GM19025 (cell line): ENCODE results near the gene DAPK2.

Source experiments
- ATAC-seq: cut with Tn5 transposase; IDR thresholded peaks from one replicate; pipeline ENCODE4 v1.9.1; 2021; ENCODE audit warnings: mild to moderate bottlenecking, low read depth, moderate library complexity; ENCODE audit not compliant: unreplicated experiment

DAPK2 gene

DNA sequence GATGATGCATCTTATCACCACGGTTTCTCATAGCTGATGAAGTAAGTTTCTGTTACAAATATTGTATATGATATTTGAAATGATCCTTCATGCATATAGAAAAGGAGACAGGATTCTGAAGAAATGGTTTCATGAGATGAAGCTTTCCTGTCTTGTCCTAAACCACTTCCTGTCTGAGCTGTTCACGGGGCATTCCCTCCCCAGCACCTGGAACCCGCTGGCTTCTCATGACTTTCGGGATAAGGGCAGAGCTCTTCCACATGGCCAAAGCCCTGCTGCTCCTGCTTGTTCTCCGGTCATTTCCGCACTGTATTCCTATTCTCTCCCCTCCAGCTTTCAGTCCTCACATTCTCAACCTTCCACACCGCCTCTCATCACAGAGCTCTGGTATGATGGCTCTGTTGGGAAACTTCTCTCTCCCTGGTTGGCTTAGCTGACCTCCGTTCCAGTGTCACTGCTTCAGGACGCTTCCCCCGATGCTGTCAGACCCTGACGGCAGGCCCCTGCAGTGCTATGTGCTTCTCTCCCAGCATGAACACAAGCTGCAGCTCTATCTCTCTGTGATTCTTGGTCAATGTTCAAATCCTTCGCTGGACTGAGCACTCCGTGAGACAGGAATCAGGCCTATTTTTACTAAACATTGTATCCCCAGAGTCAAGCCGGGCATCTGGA, 125.6 kb downstream of the DAPK2 start:
- ATAC-seq: no peak

- ATAC-seq: no peak
These were observed 127.4 kb downstream of the DAPK2 start for GRCh38 chr15:63918901-63919348.

DNA sequence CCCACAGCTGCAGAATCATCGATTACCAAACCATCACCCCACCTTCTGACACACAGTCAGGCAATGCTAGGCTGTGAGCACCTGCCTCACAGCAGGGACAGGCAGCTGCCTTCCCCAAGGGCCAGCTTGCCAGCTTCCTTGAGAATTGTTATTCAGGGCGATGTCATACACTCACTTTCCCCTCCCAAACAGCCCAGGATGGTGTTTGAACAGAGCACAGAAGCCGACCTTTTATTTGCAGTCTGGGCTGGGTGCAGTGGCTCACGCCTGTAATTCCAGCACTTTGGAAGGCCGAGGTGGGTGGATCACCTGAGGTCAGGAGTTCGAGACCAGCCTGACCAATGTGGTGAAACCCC, 128.0 kb downstream of the DAPK2 start:
- no peak for ATAC-seq

- ATAC-seq: no peak
These were observed 128.5 kb downstream of the DAPK2 start for GRCh38 chr15:63917588-63918316.

DNA sequence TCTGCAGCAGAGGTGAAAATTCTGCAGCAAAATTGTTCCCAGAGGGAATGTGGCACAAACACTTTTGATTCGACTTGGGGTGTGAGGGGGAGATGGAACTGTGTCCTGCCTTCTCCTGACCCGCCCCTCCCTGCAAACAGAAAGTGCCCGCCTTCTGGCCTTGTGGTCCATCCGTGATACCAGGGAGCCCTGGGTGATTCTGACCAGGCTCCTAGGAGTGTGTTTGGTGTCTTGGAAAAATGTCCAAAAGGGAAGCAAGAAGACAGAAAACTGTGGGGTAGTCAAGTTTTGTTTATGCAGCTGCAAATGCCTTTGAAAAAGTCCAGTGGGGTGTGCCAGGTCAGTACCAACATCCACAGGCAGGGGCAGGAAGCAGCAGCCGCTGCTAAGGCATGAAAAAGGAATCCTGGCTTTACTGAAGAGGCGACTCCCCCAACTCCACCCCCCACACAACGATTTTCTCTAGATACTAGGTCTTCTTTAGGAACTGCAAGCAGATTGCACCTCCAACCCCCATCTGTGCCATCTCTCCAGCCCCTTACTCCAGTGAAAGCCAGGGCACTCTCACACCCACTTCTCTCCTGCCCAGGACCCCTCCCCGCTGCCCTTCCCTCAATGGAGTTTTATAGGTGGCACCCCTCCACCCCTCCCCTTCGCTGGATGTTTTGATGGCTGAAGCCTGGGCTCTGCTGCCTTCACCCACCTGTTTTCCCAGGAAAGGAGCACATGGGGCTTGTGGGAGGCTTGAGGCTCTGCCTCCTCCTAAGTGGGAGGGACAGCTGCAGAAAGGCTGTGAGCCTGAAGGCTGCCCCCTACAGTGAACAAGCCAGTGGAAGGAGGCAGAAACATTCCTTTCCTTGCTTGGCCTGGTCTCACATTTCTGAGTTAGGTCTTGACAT, 130.2 kb downstream of the DAPK2 start:
- ATAC-seq: no peak

GRCh38 chr15:63915209-63915872, 130.9 kb downstream of the DAPK2 start:
- ATAC-seq: no peak

GRCh38 chr15:63913786-63914315, 132.4 kb downstream of the DAPK2 start:
- ATAC-seq: no peak

- ATAC-seq: no peak
These were observed 132.9 kb downstream of the DAPK2 start for GRCh38 chr15:63913336-63913735.

GRCh38 chr15:63912061-63912615, 134.1 kb downstream of the DAPK2 start:
- ATAC-seq: no peak

DNA sequence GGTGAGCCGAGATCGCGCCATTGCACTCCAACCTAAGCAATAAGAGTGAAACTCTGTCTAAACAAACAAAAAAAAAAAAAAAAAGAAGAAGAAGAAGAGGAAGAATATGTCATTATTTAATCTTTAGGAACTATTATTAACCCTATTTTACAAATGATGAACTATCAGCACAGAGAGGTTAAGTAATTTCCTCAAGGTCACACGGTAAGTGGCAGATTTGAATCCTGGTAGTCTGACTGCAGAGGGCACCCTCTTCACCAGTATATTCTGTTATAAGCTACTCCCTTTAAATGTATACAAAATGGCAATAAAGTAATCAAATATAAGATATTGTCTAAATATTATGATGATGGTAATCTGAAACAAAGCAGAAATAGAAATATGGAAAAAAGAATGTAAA, 135.1 kb downstream of the DAPK2 start:
- ATAC-seq: no peak

DNA sequence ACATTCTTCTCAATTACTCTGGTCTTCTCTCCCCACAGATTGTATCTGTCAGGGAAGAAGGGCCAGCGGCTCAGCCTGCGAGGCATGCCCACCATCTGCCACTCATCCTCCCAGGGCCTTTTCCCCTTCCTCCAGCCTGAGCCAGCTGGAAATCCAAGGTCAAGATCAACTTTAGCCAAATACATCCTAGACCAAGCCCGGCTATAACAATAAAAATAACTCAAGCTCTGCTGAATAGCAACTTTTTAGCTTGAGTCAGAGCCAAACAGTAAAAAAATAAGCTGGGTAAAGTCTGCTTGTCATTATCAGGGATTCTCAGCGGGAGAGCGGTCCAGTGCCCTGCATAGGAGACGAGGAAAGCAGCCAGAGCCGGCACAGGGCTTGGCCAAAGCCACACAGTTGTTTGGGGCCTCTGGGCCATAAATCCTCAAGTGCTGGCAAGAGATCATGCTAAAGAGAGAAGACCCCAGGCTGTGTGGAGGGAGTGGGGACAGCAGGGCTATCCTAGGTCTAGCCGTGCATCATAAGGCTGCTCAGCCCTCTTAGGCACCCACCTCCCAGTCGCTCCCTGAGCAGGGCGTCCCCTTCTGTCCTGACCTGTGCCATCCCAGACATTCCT, 136.4 kb downstream of the DAPK2 start:
- no peak for ATAC-seq

DNA sequence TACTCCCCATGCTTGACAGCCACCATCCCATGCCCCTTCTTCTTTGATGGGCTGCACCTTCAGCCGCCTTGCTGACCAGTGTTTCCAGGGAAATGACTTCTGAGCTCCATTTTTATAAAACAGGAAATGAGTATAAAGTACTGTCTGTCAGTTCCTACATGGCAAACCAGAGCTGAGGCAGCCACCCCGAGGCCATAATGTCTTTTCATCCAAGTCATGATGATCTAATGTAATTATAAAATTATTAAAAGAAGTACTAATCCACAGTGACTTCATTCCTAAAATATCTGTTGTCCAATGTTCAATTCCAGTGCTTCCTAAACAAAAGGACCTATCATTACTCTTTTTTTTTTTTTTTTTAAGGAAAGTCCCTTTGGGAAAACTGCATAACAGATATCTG, 137.3 kb downstream of the DAPK2 start:
- no peak for ATAC-seq

DNA sequence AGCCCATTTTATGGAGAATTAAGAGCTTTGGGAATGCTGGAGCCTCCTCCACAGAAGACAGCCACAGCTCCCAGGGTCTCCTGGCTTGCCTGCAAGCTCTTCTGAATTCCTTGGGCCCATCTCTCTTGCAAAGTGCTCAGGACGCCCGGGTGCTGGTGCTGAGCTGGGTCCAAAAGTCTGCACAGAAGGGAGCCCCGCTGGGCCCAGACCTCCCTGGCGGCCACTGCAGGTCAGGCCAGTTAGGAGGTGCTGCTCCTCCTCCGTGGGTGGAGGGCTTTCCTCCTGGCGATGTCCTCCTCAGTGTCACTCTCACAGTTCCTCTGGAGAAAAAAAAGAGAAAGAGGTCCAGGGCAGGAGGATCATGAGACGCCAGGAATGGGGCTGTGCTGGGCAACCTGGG, 138.0 kb downstream of the DAPK2 start:
- no peak for ATAC-seq

- ATAC-seq: no peak
These were observed 138.8 kb downstream of the DAPK2 start for GRCh38 chr15:63907521-63907920.

GRCh38 chr15:63906266-63906584, 140.1 kb downstream of the DAPK2 start:
- ATAC-seq: no peak

- ATAC-seq: no peak
These were observed 140.6 kb downstream of the DAPK2 start for GRCh38 chr15:63905558-63906265.

DNA sequence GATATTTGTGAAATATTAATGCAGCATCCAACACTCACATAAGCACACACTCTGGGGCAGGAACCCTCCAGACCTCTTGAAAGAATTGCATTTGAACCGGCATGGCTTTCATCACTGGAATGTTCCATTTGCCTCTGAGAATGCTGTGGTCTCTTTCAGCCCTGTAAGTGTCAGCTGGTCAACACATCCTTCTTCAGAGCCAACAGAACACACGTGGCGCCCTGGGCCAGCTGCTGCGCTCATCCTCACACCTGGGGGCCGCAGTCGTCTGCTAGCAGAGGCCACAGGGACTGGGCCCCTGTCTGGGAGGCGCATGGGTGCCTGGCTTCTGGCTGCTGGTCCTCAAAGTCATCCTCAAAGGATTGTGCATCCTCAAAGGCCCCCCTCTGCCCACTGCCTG, 141.2 kb downstream of the DAPK2 start:
- ATAC-seq: no peak

DNA sequence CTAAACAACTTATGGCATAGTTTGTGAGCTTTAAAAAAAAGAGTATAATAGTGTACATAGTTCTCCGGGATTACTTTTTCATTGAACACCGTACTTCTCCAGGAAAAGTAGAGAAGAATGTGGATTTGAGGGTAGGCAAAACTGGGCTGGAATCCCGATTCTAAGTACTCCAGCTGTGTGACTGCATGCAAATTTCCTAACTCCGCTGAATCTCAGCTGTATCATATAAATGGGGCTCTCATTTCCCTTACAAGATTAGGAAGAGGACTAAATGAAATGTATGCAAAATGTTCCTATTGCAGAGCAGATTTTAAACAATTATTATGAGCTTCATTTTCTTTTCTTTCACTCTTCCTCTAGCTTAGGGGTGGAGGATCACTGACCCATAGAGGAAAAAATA, 142.2 kb downstream of the DAPK2 start:
- ATAC-seq: no peak

- ATAC-seq: no peak
These were observed 143.6 kb downstream of the DAPK2 start for GRCh38 chr15:63902671-63903035.
